ENCODE measurements around the gene FNDC7. TPM values are rescaled to one million over a fixed set of nuclear protein-coding genes. Genes with fewer than 3 reads are reported as not detected.
A peak's percentile ranks its signal among the peaks of the same experiment; 100 is the strongest.

The FNDC7 gene
- total and polyA plus RNA-seq, 9 of the 15 experiments (the other 6 are each of a cell fraction or from before 2014, with no cell fraction given), result not detected

GRCh38 chr1:108699375-108700332, 13.1 kb upstream of the FNDC7 start (continued):
- 0 out of 2 replicates have a peak, but pooled peaks have one; percentile 51 for TF ChIP-seq ZC3H8 (IDR thresholded peaks at IDR 0.05)
- no peak for TF ChIP-seq COPS2 (conservative IDR thresholded peaks at IDR 0.05)
- no peak for TF ChIP-seq NFE2 (IDR thresholded peaks at IDR 0.05; ENCODE audit: low read depth)
- no peak for TF ChIP-seq ZNF436 (CRISPR knock-in tag; IDR thresholded peaks at IDR 0.05)
- TF ChIP-seq PCBP2 (IDR thresholded peaks at IDR 0.05; ENCODE audit: low read depth, low read length, poor library complexity, severe bottlenecking), result no peak

GRCh38 chr1:108701176-108701849, 11.4 kb upstream of the FNDC7 start:
- Histone ChIP-seq H3K27me3 (ENCODE audit: control insufficient read depth in 2 of 2, insufficient read depth in 2 of 2, low read length in 2 of 2) (no peaks in the 10 kb centered on the region), H3K36me3 (ENCODE audit: control insufficient read depth, insufficient read depth, low read length) (peaks cover 60% of the 10 kb centered on the region), H3K9ac (ENCODE audit: insufficient read depth in 1 of 2, low read depth in 2 of 2, low read length in 2 of 2) (no peak overlapping the region), H3K9me1 (ENCODE audit: control insufficient read depth, insufficient read depth, low read length) (no peaks in the 10 kb centered on the region), H3K4me3 (no peak overlapping the region), H3K79me2 (ENCODE audit: control insufficient read depth, insufficient read depth, low read length) (peaks cover 14% of the 10 kb centered on the region), H2AFZ (ENCODE audit: low read depth, low read length) (no peak overlapping the region), H3K27ac (ENCODE audit: extremely low read depth, low read depth, low read length) (no peak overlapping the region), H4K20me1 (replicated peaks; ENCODE audit: control insufficient read depth, insufficient read depth, low read length) (no peaks in the 10 kb centered on the region), H3K9me3 (replicated peaks; ENCODE audit: control insufficient read depth, insufficient read depth, low read depth, low read length) (no peaks in the 10 kb centered on the region), H3K4me2 (ENCODE audit: insufficient read depth, low read length) (no peak overlapping the region), H3K4me1 (replicated peaks in 1 of 2; ENCODE audit: control insufficient read depth in 2 of 2, insufficient read depth in 2 of 2, low read length in 2 of 2) (peaks cover 2 to 9% of the 10 kb centered on the region in 2 experiments; a peak in 4 of 5 replicates)
- CTCF ChIA-PET (ENCODE audit: low intra/inter-chr PET ratio), result no interaction called here
- DNase-seq (ENCODE audit: extremely low read depth in 1 of 4, low spot score in 3 of 4), result no peak
- in situ Hi-C loops (cut with MboI), result no loop called here
- intact Hi-C loops (cut with micrococcal nuclease), result no loop called here
- POLR2A ChIA-PET, result interaction anchor here (0.8 to 6.5 kb wide), 5 partner anchors 8 to 161 kb away, joined by 3 to 97 read pairs (median 10); partner anchors contain the start of genes FNDC7 and PRPF38B
- WGBS (ENCODE audit: insufficient coverage, low coverage, missing lambda C conversion rate), result 75% methylated on average over 5 of the region's 5 CpGs
- ATAC-seq, result peak; percentile 17
- peak; percentile 32; the same call in 1 of the 2 replicates for TF ChIP-seq POLR2G (IDR thresholded peaks at IDR 0.05; ENCODE audit: low read depth, low read length)
- TF ChIP-seq IRF2 (CRISPR knock-in tag; IDR thresholded peaks at IDR 0.05), result no peak
- peak; percentile 26; the same call in 1 of the 2 replicates for TF ChIP-seq SUPT5H (IDR thresholded peaks at IDR 0.05)
- TF ChIP-seq RBFOX2 (IDR thresholded peaks at IDR 0.05; ENCODE audit: low read depth, low read length), result peak; percentile 55
- BruUV-seq (replicated peaks), result no TSS peak
- FAIRE-seq, result no peak
